GM21786 (cell line): ENCODE measurements around the gene RIPK1.
"Not testable (repeated sequence)": the region's sequence is repeated elsewhere in the genome, so short reads cannot be mapped to it uniquely, and the experiment has no call there.

ENCODE experiments used
- ATAC-seq: cut with Tn5 transposase; IDR thresholded peaks from one replicate; pipeline ENCODE4 v1.9.1; 2021; ENCODE audit not compliant: unreplicated experiment

RIPK1 gene

DNA sequence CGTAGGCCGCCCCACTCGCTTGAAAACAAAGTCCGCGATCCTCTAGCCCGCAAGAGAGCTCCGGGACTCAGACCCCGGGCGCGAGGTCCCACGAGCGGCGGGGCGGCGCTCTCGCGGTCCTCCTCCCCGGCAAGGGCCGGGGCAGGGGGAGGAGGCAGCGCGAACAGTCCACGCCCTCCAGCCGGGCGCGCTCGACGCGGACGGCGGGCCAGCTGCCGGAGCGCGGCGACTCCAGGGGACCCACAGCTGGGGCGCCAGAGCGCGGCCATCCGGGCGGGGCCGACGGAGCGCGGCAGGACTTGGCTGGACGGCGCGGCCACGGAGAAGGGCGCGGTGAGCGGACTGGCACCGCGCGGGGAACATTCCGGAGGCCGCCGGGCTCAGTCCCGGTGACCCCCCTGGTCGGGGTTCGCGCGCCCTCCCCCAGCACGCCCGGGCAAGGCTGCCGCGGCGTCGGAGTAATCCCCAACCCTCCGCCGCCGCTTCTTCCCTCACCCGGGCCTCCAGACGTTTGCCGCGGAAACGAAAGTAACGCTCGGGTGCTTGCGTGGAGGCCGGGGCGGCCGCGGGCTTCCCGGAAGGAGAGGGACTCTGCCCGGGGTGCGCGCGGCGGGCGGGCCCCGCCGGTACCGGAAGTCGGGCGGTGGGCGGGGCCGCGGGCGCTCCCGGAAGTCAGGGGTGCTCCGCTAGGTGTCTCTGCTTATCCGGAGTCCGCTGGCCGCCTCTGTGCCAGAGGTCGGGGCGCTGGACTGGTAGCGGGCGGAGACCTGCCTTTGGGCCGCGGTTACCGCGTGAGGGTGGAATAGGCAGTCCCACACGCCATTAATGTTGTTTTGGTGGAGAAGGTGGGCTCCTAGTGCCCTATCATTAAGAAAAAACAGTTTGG, at the start of gene RIPK1:
Gene RIPK1, plus strand, starts transcription at position 166 of the 886 bp plus-strand sequence. CDS start 8,330 bp downstream, outside the sequence.
- ATAC-seq = peak; percentile 84

DNA sequence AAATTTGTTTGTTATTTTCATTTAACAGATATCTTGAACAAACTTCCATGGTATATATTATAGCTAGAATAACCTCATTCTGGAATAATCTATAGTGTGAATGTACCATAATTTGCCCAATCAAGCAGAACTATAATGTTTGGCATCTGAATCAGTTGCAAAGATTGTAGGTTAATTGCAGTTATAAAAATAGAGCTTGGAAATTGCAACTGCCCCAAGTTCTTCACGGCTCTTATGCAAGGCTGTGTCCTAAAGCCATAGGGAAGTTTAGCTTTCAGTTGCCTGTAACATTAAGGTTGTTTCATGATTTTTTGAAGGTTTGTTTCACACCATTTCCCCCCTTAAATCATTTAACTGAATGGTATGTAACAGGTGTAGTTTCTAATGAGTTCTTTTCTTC, 49.2 kb upstream of the RIPK1 start:
- no peak for ATAC-seq

- no peak for ATAC-seq
Observed at GRCh38 chr6:3019749-3020320, 48.5 kb upstream of the RIPK1 start.

GRCh38 chr6:3020976-3021598, 47.2 kb upstream of the RIPK1 start:
- not testable (repeated sequence) for ATAC-seq

DNA sequence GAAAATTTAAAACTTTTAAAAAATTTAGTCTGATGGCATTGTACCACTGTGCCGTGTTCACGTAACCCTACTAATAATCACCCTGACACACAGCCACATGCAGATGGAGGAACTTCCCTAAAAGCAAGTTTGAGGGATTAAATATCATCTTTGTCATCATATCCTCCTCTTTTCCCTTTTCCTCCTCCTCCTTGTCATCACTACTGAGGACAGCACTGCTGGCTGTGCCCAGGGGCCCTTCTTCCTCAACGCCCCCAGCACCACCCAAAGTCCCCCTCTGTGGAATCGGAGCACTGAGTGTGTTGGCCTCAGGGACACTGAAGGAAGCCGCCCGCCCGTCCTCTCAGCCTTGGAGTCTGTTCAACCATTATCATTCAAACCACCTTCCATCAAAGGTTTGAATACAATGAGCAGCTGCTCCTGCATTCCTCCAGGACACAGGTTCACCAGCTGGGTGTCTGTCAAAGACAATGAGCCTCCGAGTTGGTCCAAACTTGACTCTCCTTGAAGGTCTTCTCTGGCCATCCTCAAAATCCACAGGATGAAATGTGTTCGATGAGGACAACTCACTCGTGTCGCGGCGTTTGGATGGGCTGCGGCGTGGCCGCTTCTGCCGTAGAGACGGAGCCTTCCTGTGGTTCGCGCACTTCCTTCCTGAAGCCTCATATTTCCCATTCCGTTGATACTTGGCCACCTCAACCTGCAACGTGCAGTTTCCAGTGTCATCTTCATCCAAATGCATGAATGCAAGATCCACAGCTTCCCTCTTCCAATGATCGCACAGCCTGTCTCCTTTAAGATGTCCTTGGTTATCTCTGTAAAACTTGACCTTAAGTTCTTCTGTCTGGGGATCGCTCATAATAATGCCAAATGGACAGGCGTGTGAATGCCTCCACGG, 45.3 kb upstream of the RIPK1 start:
- no peak for ATAC-seq

GRCh38 chr6:3023663-3024483, 44.4 kb upstream of the RIPK1 start:
- ATAC-seq = peak; percentile 84

DNA sequence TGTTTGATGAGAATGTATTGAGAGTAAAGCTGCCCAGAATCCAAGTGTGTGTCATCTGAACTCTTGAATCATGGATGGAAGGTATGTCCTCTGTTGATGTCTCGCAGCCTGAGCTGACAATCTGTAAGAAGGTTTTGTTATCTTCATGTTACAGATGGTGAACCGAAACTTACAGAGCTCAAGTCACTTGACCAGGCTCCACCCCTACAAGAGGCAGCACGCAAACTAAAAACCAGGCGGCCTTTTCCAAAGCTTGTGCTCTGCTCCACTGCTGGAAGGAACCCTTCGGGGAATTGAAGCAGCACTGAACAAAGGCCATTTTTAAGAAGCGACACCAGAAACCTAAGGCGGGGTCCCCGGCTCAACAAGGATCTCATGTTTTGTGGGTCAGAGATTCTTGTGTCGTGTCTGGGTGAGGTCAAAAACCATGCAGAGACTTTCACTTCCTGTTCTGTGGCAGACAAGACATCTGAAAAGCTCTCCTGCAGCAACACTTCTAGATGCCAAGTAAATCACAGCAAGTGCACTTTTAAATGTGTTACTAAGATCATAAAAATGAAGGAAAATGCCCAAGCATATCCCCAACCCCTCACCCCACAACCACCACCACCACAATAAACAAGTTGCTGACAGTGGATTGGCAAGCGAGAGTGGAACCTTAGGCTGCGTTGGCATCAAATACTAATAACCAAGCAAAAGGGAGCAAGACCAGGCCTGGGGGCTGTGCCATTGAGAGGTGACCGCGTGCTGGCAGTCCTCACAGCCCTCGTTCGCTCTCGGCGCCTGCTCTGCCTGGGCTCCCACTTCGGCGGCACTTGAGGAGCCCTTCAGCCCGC, 41.3 kb upstream of the RIPK1 start:
- ATAC-seq = peak; percentile 64

- not testable (repeated sequence) for ATAC-seq
Observed at GRCh38 chr6:3028156-3028555, 40.1 kb upstream of the RIPK1 start.

- ATAC-seq = no peak
Observed at GRCh38 chr6:3031857-3032640, 36.2 kb upstream of the RIPK1 start.

DNA sequence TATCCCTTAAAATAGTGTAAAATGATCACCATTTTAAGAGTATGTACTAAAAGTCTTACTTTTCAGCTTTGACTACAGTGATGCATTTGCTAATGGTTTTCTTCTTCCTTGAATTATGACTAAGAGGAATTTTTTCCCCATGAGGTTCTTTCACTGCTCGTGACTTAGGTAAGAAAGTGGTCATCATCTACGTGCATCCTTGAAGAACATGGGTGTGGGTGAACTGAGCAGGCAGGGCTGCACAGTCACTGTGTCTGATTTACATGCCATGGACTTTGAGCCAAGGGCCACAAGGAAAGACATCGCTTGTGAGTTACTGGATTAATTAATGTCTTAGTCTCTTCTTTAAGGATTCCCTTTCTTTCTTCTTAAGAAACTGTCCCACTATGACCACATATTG, 35.3 kb upstream of the RIPK1 start:
- no peak for ATAC-seq

DNA sequence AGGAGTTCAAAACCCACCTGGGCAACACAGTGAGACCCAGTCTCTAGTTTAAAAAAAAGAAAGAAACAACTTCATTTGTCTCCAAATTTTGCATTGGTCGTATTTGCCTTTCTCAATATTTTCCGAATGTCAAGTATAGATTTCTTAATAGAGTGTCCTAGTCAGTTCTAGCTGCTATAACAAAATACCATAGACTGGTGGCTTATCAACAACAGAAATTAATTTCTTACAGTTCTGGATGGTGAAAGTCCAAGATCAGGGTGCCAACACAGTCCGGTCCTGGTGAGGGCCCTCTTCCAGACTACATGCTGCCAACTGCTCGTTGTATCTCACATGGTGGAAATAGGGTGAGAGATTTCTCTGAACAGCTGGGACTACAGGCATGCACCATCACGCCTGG, 34.6 kb upstream of the RIPK1 start:
- no peak for ATAC-seq

DNA sequence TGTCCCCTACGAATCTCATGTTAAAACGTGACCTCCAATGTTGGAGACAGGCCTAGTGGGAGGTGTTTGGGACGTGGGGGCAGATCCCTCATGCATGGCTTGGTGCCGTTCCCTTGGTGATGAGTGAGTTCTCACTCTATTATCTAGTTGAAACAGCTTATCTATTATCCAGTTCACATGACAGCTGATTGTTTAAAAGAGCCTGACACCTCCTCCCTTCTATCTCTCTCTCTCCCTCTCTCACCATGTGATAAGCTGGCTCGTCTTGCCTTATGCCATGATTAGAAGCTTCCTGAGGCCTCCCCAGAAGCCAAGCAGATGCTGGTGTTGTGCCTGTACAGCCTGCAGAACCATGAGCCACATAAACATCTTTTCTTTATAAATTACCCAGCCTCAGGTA, 32.9 kb upstream of the RIPK1 start:
- no peak for ATAC-seq

DNA sequence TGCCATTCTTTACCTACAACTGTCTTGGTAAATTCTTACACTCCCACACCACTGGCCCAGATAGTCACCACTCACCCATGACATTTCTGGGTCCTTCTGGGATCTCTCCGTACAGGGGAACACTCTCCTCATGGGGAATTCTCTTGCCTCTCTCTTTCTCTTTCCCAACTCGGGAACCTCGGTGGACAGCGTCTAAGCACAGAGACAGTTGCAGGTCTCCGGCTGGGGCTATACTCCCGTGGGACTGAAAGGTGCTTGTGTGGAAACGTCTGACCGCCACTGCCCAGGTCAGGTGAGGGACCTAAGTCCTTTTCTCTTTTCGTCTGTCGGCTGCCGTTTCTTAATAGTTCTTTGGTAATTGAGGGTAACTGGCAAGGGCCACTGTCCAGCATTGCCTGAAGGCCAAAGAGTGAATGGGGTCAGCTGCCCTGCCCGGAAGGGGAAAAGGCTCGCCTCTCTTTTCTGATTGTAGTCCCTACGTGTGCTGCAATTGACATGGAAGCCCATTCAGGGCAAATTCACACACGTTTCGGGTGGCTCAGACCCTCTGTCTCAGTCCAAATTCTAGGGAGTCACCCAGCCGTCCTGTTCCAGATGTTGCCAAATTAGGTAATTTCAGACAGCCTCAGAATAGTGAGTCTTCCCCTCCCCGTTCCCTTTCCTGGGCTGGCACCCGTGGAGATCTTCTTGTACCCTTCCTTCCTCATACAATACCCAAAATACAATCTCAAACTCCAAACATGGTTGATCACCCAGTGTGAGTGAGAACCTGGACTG, 31.2 kb upstream of the RIPK1 start:
- ATAC-seq = no peak

- no peak for ATAC-seq
Observed at GRCh38 chr6:3037638-3038365, 30.5 kb upstream of the RIPK1 start.

DNA sequence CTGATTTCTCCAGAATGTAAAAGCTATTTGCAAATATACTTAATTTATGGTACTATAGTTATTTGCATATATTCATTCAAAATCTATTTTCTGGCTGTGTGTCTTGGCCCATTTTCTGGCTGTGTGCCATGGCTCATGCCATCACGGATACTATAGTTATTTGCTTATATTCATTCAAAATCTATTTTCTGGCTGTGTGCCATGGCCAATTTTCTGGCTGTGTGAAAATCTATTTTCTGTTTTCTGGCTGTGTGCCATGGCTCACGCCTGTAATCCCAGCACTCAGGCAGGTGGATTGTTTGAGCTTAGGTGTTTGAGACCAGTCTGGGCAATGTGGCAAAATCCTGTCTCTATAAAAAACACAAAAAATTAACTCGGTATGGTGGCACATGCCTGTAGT, 28.9 kb upstream of the RIPK1 start:
- ATAC-seq = no peak

DNA sequence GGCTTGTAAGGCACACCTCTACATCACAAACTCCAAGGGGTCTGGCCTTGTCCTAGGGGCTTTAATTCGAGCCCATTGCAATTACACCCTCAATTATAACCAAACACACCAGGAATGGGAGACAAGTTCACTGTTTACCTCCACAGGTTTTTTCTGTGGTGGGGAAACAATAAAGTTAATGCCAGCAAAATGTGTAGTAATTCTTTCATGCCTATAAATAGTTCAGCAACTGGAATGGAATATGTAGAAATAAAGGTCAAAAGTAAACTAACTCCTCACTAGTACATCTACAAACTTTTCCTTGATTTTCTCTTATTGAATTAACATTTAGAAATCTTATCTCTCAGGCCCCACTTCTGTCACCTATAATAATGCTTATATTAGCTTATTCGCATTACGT, 27.1 kb upstream of the RIPK1 start:
- ATAC-seq = no peak

DNA sequence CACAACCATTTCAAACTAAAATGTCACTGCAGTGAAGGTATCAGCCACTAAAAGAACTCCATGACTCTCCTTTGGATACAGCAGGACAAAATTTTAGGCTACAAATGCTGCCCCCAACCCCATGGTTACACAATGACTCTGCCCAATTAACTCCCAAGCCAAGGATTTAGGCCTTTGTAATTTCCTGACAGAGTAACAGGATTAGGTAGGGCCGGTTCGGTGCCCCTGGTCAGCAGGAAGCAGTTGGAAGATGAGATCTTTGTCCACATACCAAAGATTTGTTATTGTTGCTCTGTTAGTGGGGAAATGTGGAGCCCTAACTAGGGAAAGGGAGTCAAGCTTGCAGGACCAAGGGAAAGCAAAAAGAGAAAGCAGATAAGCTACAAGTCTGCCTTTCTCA, 26.7 kb upstream of the RIPK1 start:
- ATAC-seq = no peak
